SU-DHL-6 (cell line): ENCODE results near the gene FRMD4B.
"Not testable (repeated sequence)": the region's sequence is repeated elsewhere in the genome, so short reads cannot be mapped to it uniquely, and the experiment has no call there.

Source experiments
- H2AFZ ChIP-seq: fragments of 200-600 bp; sonication (generic); 2 replicates; pipeline ENCODE4 v1.6.1; 2014; ENCODE audit warnings: low read depth, mild to moderate bottlenecking, moderate library complexity, mixed read lengths, antibody characterized with exemption, low read length; ENCODE audit not compliant: severe bottlenecking
- H3F3A ChIP-seq: fragments of 200-600 bp; shearing (Covaris generic); 2 replicates; pipeline ENCODE4 v1.6.0; 2016; ENCODE audit warnings: antibody characterized with exemption, mild to moderate bottlenecking; ENCODE audit not compliant: insufficient read depth
- H3K27ac ChIP-seq: fragments of 200-600 bp; sonication (generic); 2 replicates; pipeline ENCODE4 v1.5.1; 2016; ENCODE audit warnings: low read depth, mild to moderate bottlenecking, low read length, moderate library complexity, mixed read lengths
- H3K27me3 ChIP-seq: fragments of 200-600 bp; sonication (generic), shearing (Covaris generic); 2 replicates; pipeline ENCODE4 v1.6.0; 2014; ENCODE audit warnings: mild to moderate bottlenecking, low read length
- H3K36me3 ChIP-seq: fragments of 200-600 bp; sonication (generic); 2 replicates; pipeline ENCODE4 v1.6.1; 2014; ENCODE audit warnings: mild to moderate bottlenecking, low read length, mixed read lengths
- H3K4me2 ChIP-seq: fragments of 300-600, 200-600 bp; shearing (Covaris generic), sonication (generic); 2 replicates; pipeline ENCODE4 v1.6.0; 2014; ENCODE audit warnings: low read length, low read depth, mild to moderate bottlenecking; ENCODE audit not compliant: poor library complexity, severe bottlenecking
- H3K4me3 ChIP-seq: fragments of 200-600 bp; sonication (generic); 2 replicates; pipeline ENCODE4 v1.5.1; 2014; ENCODE audit warnings: antibody characterized with exemption, low read length, mild to moderate bottlenecking, mixed read lengths; ENCODE audit not compliant: insufficient read depth, poor library complexity, severe bottlenecking
- H3K79me2 ChIP-seq: fragments of 200-600 bp; sonication (generic); 2 replicates; pipeline ENCODE4 v1.6.1; 2014; ENCODE audit warnings: mild to moderate bottlenecking, low read length, moderate library complexity; ENCODE audit not compliant: insufficient read depth
- H3K9ac ChIP-seq: fragments of 200-600 bp; sonication (generic); 2 replicates; pipeline ENCODE4 v1.7.0; 2014; ENCODE audit warnings: mild to moderate bottlenecking, low read length
- H3K9me2 ChIP-seq: fragments of 200-600 bp; sonication (generic); replicated peaks from 2 replicates; pipeline ENCODE4 v1.6.1; 2014; ENCODE audit warnings: low read length; ENCODE audit not compliant: insufficient read depth
- H3K9me3 ChIP-seq: fragments of 200-600 bp; sonication (generic); 2 replicates; pipeline ENCODE4 v1.6.1; 2014; ENCODE audit warnings: low read length, mixed read lengths; ENCODE audit not compliant: insufficient read depth
- H4K20me1 ChIP-seq: fragments of 200-600 bp; sonication (generic); 2 replicates; pipeline ENCODE4 v1.6.1; 2014; ENCODE audit warnings: low read depth, mild to moderate bottlenecking, antibody characterized with exemption, low read length, moderate library complexity, mixed read lengths
- EZH2phosphoT487 ChIP-seq: fragments of 200-600 bp; sonication (generic), shearing (Covaris generic); conservative IDR thresholded peaks from 2 replicates; pipeline ENCODE4 v1.6.1; 2018; ENCODE audit warnings: mild to moderate bottlenecking, antibody characterized with exemption, low read length, moderate library complexity, mixed read lengths
- TF ChIP-seq, protein P1 (sequence below): fragments of 200-600 bp; sonication (generic); IDR thresholded peaks from one replicate; pipeline ENCODE4 v1.5.1; 2017; ENCODE audit warnings: antibody characterized with exemption, mild to moderate bottlenecking, low read length, moderate library complexity; ENCODE audit not compliant: insufficient read depth, poor library complexity, severe bottlenecking

Gene FRMD4B

DNA sequence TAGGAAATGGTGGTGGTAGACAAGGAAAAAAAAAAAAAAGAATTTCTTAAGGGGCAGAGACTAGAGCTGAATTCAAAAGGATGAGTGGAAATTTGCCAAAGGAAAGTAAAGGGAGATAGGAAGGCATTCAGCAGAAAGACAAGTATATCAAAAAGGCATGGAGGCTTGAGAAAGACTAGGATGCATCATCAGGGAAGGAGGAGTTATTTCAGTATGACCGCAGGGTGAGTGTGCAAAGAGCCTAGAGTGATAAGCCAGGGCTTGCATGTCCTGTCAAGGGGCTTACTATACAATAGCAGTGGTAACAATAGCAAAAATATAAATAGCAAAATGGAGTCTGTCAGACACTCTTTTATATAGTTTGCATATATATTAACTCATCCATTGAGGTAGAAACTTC is 112.0 kb downstream of the FRMD4B start:
- Histone ChIP-seq H3K27me3 (no peaks in the 10 kb centered on the region), H3K27ac (no peak overlapping the region), H3K9me2 (no peaks in the 10 kb centered on the region), H2AFZ (no peak overlapping the region), H3K79me2 (no peaks in the 10 kb centered on the region), H3K4me2 (no peak overlapping the region), H3F3A (no peaks in the 10 kb centered on the region), H3K9me3 (no peaks in the 10 kb centered on the region), H3K36me3 (no peaks in the 10 kb centered on the region), H4K20me1 (no peaks in the 10 kb centered on the region), H3K4me3 (no peak overlapping the region), H3K9ac (no peak overlapping the region)
- TF ChIP-seq, protein P1, sequence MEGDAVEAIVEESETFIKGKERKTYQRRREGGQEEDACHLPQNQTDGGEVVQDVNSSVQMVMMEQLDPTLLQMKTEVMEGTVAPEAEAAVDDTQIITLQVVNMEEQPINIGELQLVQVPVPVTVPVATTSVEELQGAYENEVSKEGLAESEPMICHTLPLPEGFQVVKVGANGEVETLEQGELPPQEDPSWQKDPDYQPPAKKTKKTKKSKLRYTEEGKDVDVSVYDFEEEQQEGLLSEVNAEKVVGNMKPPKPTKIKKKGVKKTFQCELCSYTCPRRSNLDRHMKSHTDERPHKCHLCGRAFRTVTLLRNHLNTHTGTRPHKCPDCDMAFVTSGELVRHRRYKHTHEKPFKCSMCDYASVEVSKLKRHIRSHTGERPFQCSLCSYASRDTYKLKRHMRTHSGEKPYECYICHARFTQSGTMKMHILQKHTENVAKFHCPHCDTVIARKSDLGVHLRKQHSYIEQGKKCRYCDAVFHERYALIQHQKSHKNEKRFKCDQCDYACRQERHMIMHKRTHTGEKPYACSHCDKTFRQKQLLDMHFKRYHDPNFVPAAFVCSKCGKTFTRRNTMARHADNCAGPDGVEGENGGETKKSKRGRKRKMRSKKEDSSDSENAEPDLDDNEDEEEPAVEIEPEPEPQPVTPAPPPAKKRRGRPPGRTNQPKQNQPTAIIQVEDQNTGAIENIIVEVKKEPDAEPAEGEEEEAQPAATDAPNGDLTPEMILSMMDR: no peak
- TF ChIP-seq EZH2phosphoT487: no peak

DNA sequence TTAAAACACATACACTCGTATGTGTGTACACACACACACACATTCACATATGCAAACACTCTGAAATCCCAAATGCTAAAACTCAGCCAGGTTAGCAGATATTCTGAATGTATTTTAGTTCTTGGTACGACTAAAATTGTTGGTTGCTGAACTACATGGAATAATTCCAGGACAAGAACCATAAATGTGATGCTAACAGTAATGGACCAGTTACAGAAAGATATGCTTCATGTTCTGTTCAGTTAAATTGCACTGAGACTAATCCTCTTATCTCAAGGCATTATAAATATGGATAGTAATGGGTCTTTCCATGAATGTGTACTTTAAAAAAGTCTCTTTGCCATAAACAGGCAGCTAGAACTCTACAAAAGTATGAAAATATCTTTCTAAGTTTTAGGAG is 113.3 kb downstream of the FRMD4B start:
- Histone ChIP-seq H3K9ac (no peak overlapping the region), H3K9me2 (no peaks in the 10 kb centered on the region), H3K27me3 (no peaks in the 10 kb centered on the region), H3F3A (no peaks in the 10 kb centered on the region), H4K20me1 (no peaks in the 10 kb centered on the region), H2AFZ (no peak overlapping the region), H3K9me3 (no peaks in the 10 kb centered on the region), H3K4me2 (no peak overlapping the region), H3K4me3 (no peak overlapping the region), H3K36me3 (no peaks in the 10 kb centered on the region), H3K79me2 (no peaks in the 10 kb centered on the region), H3K27ac (no peak overlapping the region)
- TF ChIP-seq EZH2phosphoT487: no peak
- TF ChIP-seq, protein P1: no peak

DNA sequence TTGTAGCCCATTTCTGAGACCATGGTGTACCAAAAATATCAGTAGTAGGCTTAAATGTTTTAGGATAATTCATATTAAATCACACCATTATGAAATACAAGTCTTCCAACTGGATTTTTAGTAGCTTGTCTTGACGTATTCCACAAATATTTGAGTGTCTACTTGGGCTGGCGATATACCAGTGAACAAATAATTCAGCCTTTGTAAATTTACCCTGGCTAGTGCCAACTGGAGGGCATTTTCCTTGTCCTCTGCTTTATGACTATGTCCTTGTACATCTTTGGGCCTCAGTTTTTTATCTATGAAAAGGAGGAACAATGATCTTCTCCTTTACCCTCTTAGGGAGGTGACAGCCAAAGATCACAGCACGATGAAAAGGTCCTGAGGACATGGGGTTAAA is 114.8 kb downstream of the FRMD4B start:
- H3K9me3 ChIP-seq: no peaks in the 10 kb centered on the region
- no peak overlapping the region for H3K4me3 ChIP-seq
- H3K4me2 ChIP-seq: no peak overlapping the region
- H3K36me3 ChIP-seq: no peaks in the 10 kb centered on the region
- no peak overlapping the region for H3K9ac ChIP-seq
- no peak overlapping the region for H2AFZ ChIP-seq
- H3K27ac ChIP-seq: no peak overlapping the region
- H3K27me3 ChIP-seq: no peaks in the 10 kb centered on the region
- no peaks in the 10 kb centered on the region for H3F3A ChIP-seq
- H4K20me1 ChIP-seq: no peaks in the 10 kb centered on the region
- H3K9me2 ChIP-seq: no peaks in the 10 kb centered on the region
- TF ChIP-seq, protein P1: no peak
- no peak for TF ChIP-seq EZH2phosphoT487
- no peaks in the 10 kb centered on the region for H3K79me2 ChIP-seq

DNA sequence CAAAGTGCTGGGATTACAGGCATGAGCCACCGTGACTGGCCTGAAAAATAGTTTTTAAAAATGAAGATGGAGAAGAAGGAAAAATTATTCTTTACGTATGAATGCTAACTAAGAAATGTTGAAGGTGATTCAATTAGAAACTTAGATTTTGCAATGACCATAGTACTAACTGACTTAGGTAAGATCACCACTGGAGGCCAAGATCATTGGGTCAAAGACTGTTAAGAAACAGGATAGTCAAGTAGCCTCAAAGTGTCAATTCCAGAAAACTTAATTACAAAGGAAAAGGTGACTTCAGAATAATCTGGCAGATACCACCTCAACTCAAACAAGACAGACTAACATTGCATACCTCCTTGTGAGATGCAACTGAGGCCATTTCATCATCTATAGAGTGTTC is 119.3 kb downstream of the FRMD4B start:
- no peaks in the 10 kb centered on the region for H3F3A ChIP-seq
- H4K20me1 ChIP-seq: no peaks in the 10 kb centered on the region
- H3K4me2 ChIP-seq: no peak overlapping the region
- H3K9ac ChIP-seq: no peak overlapping the region
- no peak overlapping the region for H2AFZ ChIP-seq
- H3K4me3 ChIP-seq: no peak overlapping the region
- no peak for TF ChIP-seq EZH2phosphoT487
- TF ChIP-seq, protein P1: no peak
- no peaks in the 10 kb centered on the region for H3K27me3 ChIP-seq
- no peaks in the 10 kb centered on the region for H3K79me2 ChIP-seq
- no peak overlapping the region for H3K27ac ChIP-seq
- no peaks in the 10 kb centered on the region for H3K36me3 ChIP-seq
- no peaks in the 10 kb centered on the region for H3K9me2 ChIP-seq
- no peaks in the 10 kb centered on the region for H3K9me3 ChIP-seq

DNA sequence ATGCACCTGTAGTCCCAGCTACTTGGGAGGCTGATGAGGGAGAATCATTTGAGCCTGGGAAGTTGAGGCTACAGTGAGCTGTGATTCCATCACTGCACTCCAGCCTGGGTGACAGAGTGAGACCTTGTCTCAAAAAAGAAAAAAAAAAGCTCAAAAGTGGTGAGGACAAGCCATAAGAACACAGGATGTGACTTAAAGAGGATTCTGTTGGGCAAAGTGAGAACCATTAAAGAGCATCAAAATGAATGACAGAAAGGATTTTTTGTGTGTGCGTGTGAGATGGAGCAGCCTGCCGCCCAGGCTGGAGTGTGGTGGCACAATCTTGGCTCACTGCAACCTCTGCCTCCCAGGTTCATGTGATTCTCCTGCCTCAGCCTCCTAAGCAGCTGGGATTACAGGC is 119.8 kb downstream of the FRMD4B start:
- not testable (repeated sequence) for H2AFZ ChIP-seq, H3K9ac ChIP-seq, H3K9me2 ChIP-seq, H3K27ac ChIP-seq, H3F3A ChIP-seq, H3K36me3 ChIP-seq, H3K9me3 ChIP-seq, H4K20me1 ChIP-seq, H3K79me2 ChIP-seq, H3K4me3 ChIP-seq, H3K27me3 ChIP-seq, H3K4me2 ChIP-seq
